Activated CD8-positive, alpha-beta memory T cell treated with anti-CD3 and anti-CD28 coated beads, Interleukin-2, amount 50 U/mL, for 4 hours (primary cell): Measurements from ENCODE around the gene NTN1.
"Not testable (repeated sequence)": the region's sequence is repeated elsewhere in the genome, so short reads cannot be mapped to it uniquely, and the experiment has no call there.

Experiments
- DNase-seq: peaks from one replicate; pipeline ENCODE4 v3.0.0-alpha.2; 2020

NTN1 gene

DNA sequence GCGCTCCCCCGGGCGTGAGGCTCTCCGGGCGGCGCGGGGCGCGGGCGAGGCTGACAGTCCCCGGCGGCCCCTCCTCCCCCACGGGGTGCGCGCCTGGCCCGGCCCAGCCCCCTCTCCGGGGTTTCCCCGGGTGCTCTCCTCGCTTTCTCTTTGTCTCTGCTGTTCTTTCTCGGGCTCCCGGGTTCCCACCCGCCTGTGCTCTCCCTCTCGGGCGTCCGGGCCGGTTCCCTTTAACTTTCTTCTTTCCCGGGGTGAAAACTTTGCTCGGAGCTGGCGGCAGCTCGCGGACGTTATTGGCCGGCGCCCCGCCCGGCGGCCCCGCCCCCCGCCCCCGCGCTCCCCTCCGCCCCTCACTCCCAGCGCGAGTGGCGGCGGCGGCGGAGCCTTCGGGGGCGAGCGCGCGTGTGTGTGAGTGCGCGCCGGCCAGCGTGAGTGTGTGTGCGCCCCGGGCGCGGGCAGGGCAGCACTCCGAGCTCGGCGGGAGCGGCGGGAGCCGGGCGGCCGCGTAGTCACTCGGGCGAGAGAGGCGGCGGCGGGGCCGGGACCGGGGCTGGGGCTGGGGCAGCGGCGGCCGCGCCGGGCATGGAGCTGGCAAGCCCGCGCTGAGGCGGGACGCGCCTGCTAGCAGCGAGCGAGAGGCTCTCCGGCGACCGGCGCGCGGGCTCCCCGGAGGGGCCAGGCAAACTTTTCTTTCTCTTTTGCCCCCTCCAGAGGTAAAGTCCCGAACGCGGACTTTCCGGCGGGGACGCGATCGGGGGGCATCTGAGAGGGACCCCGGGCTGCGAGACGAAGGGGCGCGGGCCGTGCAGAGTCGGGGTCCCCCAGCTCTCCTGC is at the start of gene NTN1:
NTN1 (plus strand) TSS at position 353 of the 834 bp plus-strand sequence. CDS start 864 bp downstream, outside the sequence.
- peak; percentile 67 for DNase-seq

DNA sequence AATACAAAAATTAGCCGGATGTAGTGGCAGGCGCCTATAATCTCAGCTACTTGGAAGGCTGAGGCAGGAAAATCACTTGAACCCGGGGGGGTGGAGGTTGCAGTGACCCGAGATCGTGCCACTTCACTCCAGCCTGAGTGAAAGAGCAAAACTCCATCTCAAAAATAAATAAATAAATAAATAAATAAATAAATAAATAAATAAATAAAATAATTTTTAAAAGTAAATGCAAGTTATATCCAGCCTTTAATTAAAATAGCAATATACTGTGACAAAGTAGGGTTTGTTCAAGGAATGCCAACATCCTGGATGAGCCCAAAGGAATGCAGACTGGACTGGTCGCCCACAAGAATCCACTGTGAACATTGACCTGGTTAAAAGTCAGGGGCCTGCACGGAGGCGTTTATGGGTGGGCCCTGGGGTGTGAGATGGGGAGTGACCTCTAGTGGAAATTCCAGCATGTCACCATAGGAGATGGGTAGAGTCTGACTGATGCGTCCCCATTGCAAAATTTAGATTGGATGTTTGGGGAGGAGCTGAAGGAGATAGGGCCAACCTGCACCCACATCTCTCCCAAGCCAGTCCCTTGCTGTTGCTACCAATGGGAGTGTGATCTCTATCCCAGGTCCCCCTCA is 46.1 kb upstream of the NTN1 start:
- DNase-seq, result no peak

DNA sequence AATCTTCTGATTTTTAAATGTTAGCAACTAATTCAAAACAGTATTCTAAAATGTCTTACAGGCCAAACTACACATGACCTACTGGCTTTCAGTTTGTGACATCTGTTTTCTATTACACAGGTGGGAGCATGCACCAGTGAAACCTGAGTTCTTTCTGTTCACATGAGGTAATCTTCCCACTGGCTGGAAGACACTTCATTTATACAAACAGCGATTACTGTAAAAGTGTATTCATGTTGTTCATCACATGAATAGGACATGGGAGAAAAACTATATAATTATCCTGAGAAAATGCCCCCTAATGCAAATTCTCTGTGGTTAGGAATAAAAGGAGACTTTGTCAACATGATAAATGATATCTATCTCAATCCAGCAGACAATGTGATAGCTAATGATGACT is 44.7 kb upstream of the NTN1 start:
- no peak for DNase-seq

DNA sequence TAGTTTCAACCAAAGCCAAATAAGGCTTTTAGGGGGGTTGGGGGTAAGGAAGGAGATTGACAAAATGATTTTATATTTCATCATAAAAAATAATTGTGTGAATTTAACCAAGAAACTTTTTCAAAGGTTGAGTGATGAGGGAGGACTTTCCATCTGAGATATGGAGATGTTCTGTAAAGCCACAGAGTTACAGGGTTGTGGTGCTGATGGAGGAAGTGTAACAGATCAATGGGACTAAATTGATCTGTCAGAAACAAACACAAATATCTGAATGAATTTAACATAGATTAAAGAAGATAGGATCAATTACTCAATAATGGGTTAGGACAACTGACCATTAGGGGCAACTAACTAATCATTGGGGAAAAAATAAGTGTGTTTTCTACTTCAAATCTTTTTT is 41.6 kb upstream of the NTN1 start:
- DNase-seq, result no peak

DNA sequence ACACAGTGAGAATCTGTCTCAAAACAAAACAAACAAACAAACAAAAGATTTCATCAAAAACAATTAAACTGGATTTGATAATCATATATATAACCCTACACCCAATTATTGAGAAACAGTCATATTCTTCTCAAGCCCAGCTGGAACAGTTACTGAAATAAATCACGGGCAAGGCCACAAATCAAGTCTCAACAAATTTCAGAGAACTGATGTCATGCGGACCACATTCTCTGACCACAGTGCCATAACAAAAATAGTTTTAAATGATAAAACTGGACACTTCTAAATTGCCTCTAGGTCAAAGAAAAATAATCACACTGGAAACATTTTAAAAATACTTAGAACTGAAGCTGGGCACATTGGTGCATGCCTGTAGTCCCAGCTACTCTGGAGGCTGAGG is 39.9 kb upstream of the NTN1 start:
- DNase-seq, result no peak

DNA sequence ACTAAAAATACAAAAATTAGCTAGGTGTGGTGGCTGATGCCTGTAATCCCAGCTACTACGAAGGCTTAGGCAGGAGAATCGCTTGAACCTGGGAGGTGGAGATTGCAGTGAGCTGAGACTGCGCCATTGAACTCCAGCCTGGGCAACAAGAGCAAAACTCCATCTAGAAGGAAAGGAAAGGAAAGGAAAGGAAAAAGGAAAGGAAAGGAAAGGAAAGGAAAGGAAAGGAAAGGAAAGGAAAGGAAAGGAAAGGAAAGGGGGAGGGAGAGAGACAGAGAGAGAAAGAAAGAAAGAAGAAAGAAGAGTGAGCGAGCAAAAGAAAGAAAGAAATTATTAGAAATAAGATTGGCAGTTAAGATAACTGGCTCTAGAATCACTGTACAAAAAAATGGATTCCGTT is 37.1 kb upstream of the NTN1 start:
- not testable (repeated sequence) for DNase-seq

DNA sequence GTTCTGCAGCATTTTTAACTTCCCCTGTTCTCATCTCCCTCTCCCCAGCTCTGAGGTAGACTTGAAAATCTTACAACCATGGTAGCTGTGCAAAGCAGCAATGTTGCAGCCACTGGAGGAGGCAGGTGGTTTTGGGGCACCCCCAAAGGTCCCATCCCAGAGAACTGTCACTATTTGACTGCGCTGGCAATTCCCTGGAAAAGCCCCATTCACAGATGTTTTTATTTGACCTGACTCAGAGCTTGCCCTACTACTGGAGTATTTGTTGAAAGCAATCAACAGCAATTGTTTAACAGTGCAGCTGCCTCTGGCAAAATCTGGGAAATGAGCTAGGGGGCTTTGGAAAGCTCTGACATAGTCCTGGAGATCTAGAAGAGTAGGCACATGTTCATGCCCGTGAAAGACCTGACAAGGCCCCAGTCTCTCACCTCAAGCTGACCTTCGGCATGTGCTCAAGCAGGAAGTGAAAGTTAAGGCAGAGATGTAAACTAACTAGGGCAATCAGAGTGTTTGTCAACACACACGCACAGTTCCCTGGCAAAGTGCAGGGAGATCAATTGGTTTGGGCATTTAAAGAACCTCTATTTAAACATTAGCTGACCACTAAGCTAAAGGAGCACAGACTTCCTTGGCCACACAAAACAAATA is 36.1 kb upstream of the NTN1 start:
- no peak for DNase-seq

DNA sequence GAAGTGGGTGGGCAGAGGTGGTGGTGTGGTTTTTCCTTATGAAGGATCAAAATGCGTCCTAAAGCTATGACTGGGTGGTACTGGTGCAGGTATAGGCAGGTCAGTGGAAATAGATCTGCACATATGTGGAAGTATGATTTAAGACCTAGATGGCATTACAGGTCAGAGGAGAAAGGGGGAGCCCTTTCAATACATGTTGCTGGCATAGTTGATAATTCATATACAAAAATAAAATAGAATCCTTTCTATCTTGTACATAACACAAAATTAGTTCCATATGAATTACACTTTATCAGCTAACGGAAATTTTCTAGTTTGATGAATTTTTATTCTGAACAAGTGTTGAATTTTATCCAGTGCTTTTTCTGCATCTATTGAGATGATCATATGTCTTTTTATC is 35.0 kb upstream of the NTN1 start:
- DNase-seq, result no peak

DNA sequence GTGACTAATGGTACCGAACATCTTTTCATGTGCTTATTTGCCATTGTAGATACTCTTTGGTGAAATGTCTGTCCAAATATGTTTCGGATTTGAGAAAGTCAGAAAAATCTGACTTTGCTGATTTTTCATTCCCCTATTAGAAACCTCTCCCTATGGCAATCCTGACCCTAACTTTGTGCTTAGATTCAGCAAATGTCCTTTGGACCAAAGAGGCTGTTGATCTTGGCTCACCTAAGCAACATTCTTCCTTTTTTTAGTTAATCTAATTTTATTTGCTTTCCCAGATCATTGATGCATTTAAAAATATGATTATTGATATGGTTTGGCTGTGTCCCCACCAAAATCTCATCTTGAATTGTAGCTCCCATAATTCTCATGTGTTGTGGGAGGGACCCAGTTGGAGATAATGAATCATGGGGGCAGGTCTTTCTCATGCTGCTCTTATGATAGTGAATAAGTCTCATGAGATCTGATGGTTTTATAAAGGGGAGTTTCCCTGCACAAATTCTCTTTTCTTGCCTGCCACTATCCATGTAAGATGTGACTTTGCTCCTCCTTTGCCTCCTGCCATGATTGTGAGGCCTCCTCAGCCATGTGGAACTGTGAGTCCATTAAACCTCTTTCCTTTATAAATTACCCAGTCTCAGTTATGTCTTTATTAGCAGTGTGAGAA is 32.9 kb upstream of the NTN1 start:
- DNase-seq, result not testable (repeated sequence)

DNA sequence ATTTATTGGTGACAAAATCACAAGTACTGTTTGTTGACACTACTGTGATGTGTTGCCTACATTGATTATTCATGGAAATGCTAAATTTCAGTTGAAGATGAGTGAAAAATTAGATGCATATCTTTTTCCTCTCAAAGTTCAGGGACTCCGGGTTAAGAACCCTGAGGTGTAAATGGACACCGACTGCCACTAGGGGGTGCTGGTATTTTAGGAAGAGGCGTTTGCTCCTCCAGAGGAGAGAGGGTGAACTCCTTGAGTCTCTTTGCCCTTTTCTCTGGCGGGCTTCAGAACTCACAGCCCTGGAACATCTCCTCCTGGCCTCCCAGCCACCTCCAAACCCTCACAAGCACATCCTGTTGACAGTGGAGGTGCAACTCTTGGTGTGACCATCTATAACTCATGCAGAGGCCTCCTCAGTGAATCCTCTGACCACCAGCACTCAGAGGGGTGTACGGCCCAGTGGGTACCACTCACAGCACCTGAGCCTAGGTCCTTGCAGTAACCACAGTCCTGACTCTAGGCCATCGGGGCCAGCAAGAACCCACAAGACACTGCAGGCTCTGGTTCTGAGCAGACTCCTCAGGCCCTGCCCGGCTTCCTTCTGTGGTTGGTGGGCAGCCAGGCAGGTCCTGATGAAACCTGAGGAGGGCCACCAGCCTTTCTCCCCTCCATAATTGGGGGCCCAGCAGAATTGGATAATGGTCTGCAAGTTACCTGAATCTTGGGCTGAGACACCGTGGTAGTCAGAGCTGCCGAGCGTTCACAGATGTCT is 29.6 kb upstream of the NTN1 start:
- peak; percentile 69 for DNase-seq

DNA sequence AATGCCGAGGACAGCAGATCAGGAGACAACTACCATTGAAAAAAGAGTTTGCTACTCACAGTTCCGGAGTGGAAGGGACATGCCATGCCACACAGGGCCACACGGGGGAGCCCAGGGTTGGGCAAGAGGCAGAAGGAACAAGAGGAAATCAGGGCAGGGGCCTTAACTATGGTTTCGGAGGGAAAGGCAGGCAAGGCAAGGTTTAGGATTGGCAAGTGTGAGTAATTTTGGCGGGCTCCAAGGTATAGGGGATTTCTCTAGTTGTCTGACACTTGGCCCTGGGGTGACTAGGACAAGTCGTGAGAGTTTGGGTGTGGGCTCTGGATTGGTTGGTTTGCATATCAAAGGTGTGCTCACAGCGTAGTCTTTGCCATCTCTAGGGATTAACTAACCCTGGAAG is 27.0 kb upstream of the NTN1 start:
- DNase-seq, result peak; percentile 65

DNA sequence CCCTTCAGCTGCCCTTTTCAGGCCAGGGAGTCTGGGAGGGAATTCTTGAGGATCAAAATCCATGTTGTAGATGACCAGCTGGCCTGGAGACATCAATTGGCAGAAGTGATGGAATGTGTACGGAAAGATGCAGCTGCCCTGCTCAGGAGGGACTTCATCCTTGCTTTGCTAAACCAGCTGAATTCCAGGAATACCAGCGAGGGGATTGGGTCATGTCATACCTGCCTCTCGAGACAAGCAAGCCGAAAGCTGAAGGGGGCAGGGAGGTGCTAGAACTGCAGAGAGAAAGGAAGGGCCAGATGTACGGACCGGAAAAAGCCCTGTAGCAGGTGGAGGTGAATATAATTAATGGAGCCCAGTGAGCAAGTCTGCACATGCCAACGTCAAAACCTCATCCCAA is 25.6 kb upstream of the NTN1 start:
- no peak for DNase-seq

DNA sequence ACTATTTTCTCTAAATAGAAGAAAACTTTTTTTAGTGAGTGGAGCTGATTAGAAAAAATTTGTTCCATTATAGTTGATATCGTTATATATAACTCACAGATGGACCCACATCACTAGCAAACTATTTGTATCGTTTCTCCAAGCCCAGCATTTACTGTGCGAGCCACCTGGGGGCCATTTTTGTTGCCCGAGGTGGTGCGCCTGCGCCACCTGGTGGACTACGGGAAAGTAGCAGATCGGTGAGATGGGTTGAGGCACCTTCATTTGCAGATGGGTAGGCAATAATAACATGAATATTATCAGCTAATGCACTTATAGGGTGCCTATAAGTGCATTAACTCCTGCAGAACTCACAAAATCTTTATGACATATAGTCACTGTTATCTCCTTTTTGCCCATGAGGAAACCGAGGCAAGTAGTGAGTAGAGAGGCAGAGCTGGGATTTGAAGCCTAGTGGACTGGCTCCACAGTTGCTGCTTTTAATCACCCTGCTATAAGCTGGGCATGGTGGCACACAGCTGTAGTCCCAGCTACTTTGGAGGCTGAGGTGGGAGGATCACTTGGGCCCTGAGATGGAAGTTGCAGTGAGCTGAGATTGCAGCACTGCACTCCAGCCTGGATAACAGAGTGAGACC is 23.2 kb upstream of the NTN1 start:
- DNase-seq, result peak; percentile 82

DNA sequence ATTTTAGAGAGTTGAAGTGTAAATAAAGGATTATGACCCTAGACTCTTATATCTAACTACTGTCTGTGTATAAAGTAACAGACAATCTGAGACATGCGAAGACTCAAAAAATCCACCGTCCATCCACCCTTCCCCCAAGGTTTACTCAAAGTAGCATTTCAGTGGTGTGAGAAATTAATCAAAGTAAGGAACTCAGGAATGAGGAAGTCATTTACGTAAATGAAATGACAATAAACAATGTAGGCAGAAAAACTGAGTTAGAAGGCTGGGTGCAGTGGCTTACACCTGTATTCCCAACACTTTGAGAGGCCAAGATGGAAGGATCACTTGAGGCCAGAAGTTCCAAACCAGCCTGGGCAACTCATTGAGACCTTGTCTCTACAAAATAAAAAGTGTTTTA is 19.8 kb upstream of the NTN1 start:
- no peak for DNase-seq

DNA sequence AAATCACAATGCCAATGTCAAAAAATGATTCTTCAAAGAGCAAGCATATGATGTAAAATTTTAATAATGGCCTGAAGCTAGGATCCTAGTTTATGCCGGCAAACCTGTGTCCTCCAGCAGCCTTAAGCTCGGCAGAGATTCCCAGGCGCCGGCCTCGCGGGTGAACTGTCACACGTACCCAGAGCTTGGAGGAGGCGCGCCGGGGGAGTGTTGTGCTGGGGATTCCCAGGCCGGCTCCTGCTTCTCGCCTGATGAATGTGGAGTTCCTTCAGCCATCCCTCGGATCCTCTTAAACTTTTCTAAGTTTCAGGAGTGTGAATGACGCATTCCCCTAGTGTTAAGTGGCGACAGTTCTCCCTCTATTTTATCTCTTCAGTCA is 19.1 kb upstream of the NTN1 start:
- no peak for DNase-seq

DNA sequence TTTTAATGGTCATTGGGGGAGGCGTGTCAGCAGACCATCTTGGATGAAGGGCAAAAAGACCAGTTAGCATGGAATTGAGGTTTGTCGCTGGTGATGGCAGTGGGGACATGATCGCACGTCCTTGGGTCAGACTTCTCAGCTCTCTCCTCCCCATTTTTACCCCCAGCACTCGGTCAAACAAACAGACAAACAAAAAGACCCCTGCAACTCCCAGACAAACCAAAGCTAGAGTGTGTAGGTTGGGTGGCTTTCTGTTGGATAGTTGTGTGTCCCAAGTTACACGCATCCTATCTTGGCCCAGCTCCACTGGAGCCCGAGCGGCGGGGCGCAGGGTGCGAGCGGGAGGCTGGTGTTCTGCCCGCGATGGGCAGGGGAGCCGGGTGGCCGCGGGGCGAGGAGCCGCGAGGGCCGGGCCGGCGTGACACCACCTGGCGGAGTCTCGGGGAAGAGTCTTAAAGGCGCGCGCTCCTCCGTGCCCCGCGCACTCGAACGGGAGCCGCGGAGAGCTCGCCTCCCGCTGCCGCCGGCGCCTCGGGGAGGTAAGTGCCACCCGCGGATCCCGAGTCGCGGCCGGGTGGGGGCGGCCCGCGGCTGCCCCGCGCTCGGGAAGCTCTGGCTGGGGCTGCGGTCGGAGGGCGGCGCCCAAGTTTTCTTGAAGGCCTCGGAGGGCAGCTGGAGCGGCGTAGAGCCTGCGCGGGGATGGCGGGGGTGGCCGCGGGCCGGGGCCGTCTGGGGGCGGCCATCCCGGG is 18.5 kb upstream of the NTN1 start:
- DNase-seq, result peak; percentile 42

DNA sequence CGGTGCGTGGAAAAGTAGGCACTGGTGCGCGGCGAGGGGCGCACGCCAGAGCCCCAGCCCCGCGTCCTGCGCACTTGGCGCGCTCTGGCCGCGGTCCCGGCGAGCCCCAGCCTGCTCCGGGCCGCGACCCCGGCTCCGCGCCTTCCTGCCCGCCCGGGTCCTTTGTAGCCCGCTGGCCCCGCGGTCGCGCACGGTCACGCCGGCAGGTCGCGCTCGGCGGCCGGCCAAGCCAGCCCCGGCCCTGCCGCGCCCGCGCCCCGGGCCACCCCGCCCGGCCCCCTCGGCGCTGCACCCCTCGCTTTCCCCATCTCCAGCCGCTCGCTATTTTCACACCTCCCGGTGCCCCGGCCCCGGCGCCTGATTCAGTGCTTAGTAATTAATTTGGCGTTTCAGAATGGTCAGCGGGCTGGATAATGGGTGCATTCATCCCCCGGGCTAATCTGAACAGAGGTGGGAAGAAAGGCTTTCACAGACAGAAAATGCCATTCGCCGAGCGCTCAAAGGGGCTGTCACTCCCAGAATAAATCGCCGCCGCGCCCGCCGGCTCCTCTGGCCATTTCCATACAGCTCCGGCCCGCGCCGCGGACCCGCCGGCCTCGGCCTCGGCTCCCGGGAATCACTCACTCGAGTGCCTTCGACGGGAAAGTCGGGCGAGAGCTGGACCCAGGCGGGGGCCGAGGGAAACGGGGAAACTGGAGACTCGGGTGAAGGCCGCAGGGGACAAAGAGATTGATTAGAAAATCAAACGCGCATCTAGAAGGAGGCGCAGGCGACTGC is 17.8 kb upstream of the NTN1 start:
- DNase-seq, result no peak

DNA sequence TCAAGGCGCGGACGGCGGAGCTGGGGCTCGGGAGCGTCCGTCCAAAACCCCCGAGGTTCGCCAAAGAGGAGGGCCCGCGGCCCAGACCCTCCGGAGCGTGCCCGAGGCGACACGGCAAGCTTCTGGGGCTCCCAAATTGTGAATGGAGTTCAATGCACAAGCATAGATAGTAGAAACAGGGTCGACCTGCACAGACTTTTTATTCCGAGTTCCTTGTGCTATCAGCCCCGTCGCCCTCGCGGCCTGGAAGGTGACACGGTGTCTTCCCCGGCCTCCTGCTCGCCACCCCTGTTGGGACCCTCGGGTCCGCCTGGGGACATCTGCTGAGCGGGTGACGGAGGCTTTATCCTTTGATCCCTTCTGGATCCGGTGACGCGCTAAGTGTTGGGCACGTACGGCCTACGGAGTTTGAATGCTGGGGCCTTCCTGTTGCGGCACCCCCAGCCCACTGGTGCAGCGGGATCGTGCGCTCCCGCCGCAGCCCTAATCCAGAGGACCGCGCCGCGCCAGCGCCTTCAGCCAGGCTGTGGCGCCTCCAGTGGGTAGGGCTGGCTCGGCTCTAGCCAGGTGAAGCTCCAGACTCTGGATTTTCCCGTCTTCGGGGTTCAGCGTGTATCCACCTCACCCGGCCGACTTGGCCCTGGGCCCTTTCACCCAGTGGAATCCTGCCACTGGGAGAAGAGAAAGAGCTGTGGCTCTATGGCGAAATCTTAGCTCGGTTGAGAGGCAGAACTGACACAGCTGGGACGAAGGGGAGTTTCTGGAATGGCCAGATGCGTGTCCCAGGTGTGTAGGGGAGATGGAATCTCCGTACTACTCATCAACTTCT is 17.0 kb upstream of the NTN1 start:
- no peak for DNase-seq

DNA sequence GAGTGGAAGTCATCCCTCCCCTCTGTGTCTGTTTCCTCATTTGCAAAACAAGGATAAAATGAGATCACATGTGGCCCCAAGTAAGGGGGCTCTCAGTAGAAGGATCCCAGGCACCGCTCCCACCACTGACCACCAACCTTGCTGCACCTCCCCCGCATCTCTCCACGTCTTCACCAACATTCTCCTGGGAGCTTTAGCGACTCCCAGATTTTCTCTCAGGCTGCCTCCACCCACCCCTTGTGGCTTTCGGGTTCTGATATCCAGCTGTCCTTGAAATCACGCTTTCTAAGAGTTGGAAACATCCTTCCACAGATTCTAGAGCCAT is 16.4 kb upstream of the NTN1 start:
- no peak for DNase-seq
